GM23338 (cell line): ENCODE data around the gene SLC25A26. TPM values are rescaled to one million over a fixed set of nuclear protein-coding genes. Genes with fewer than 3 reads are reported as not detected.
A peak's percentile ranks its signal among the peaks of the same experiment; 100 is the strongest.

ENCODE experiments used
- ATAC-seq: fragments of 200-7000 bp; cut with Tn5 transposase; 3 replicates; pipeline ENCODE4 v1.9.1; 2020
- DNase-seq: peaks from one replicate; pipeline ENCODE4 v3.0.0-alpha.2; 2015; ENCODE audit warnings: low spot score
- H2AFZ ChIP-seq: fragments of 200-600 bp; sonication (generic); 2 replicates; pipeline ENCODE4 v1.8.0; 2016; ENCODE audit warnings: antibody characterized with exemption, mild to moderate bottlenecking, moderate library complexity
- H3F3A ChIP-seq: fragments of 200-600 bp; sonication (generic); replicated peaks from 2 replicates; pipeline ENCODE4 v1.8.0; 2017; ENCODE audit warnings: antibody characterized with exemption, mixed run types, low read depth
- H3K27ac ChIP-seq: fragments of 200-600 bp; sonication (generic); 2 replicates; pipeline ENCODE4 v1.6.1; 2016; ENCODE audit warnings: low read depth
- H3K27me3 ChIP-seq: fragments of 200-600 bp; sonication (generic); 2 replicates; pipeline ENCODE4 v1.8.0; 2016; ENCODE audit warnings: mild to moderate bottlenecking, mixed run types, moderate library complexity; ENCODE audit not compliant: insufficient read depth
- H3K36me3 ChIP-seq: fragments of 200-600 bp; sonication (generic); 2 replicates; pipeline ENCODE4 v1.8.0; 2016; ENCODE audit warnings: mild to moderate bottlenecking; ENCODE audit not compliant: insufficient read depth
- H3K4me1 ChIP-seq: fragments of 200-600 bp; sonication (generic); 2 replicates; pipeline ENCODE4 v1.8.0; 2016; ENCODE audit warnings: mild to moderate bottlenecking, moderate library complexity; ENCODE audit not compliant: insufficient read depth
- H3K4me2 ChIP-seq: fragments of 200-600 bp; sonication (generic); 2 replicates; pipeline ENCODE4 v1.7.1; 2017; ENCODE audit warnings: mixed run types
- H3K4me3 ChIP-seq: fragments of 200-600 bp; sonication (generic); 2 replicates; pipeline ENCODE4 v1.6.1; 2016; ENCODE audit warnings: mixed run types
- H3K79me2 ChIP-seq: fragments of 200-600 bp; sonication (generic); replicated peaks from 2 replicates; pipeline ENCODE4 v1.8.0; 2017; ENCODE audit warnings: mild to moderate bottlenecking; ENCODE audit not compliant: insufficient read depth
- H3K9me2 ChIP-seq: fragments of 200-600 bp; sonication (generic); 2 replicates; pipeline ENCODE4 v1.8.0; 2017; ENCODE audit not compliant: insufficient read depth
- H4K20me1 ChIP-seq: fragments of 200-600 bp; sonication (generic); replicated peaks from 2 replicates; pipeline ENCODE4 v1.8.0; 2017; ENCODE audit warnings: mild to moderate bottlenecking; ENCODE audit not compliant: insufficient read depth
- H3K27ac Mint-ChIP-seq: 2 replicates; pipeline ENCODE4 v1.8.0; 2020; ENCODE audit warnings: inconsistent platforms, mild to moderate bottlenecking, moderate library complexity, mixed read lengths
- H3K27me3 Mint-ChIP-seq: 3 replicates; pipeline ENCODE4 v1.8.0; 2022; ENCODE audit warnings: low read depth, mild to moderate bottlenecking, moderate library complexity, mixed read lengths, inconsistent platforms; ENCODE audit not compliant: insufficient read depth, poor library complexity
- H3K36me3 Mint-ChIP-seq: 3 replicates; pipeline ENCODE4 v1.8.0; 2021; ENCODE audit warnings: low read depth, mild to moderate bottlenecking, inconsistent platforms, moderate library complexity, mixed read lengths
- H3K4me1 Mint-ChIP-seq: 3 replicates; pipeline ENCODE4 v1.8.0; 2020; ENCODE audit warnings: mild to moderate bottlenecking, inconsistent platforms, mixed read lengths
- H3K4me3 Mint-ChIP-seq: 3 replicates; pipeline ENCODE4 v1.8.0; 2021; ENCODE audit warnings: moderate library complexity, mild to moderate bottlenecking, inconsistent platforms, mixed read lengths
- H3K9me3 Mint-ChIP-seq: 3 replicates; pipeline ENCODE4 v1.8.0; 2020; ENCODE audit warnings: moderate library complexity, mild to moderate bottlenecking, inconsistent platforms, mixed read lengths
- EZH2 ChIP-seq: fragments of 200-600 bp; sonication (generic); IDR thresholded peaks from one replicate; pipeline ENCODE4 v1.8.0; 2017; ENCODE audit warnings: antibody characterized with exemption, mild to moderate bottlenecking, low read depth; ENCODE audit not compliant: unreplicated experiment
- EZH2phosphoT487 ChIP-seq: fragments of 200-600 bp; sonication (generic); IDR thresholded peaks from one replicate; pipeline ENCODE4 v1.8.1; 2018; ENCODE audit warnings: antibody characterized with exemption; ENCODE audit not compliant: unreplicated experiment
- NANOG ChIP-seq: IDR thresholded peaks from 2 replicates; pipeline ENCODE4 v1.6.1; 2016; ENCODE audit warnings: antibody characterized with exemption, borderline replicate concordance
- POLR2AphosphoS5 ChIP-seq: IDR thresholded peaks from 2 replicates; pipeline ENCODE4 v1.6.1; 2016; ENCODE audit warnings: antibody characterized with exemption, low read depth
- STAT1 ChIP-seq: IDR thresholded peaks from one replicate; pipeline ENCODE4 v1.6.1; 2016; ENCODE audit warnings: antibody characterized with exemption; ENCODE audit not compliant: unreplicated experiment
- ZNF114 ChIP-seq: fragments of 250-450 bp; sonication (Bioruptor Pico); IDR thresholded peaks from 2 replicates; pipeline ENCODE4 v1.5.0; 2020; ENCODE audit warnings: mild to moderate bottlenecking, moderate library complexity
- ZNF331 ChIP-seq: fragments of 250-450 bp; sonication (Bioruptor Pico); IDR thresholded peaks from 2 replicates; pipeline ENCODE4 v1.5.0; 2020; ENCODE audit warnings: low read depth, mild to moderate bottlenecking, moderate library complexity
- ZNF462 ChIP-seq: fragments of 250-450 bp; sonication (Bioruptor Pico); IDR thresholded peaks from 2 replicates; pipeline ENCODE4 v1.5.0; 2020; ENCODE audit warnings: mild to moderate bottlenecking, moderate library complexity
- polyA plus RNA-seq: library from polyadenylated mRNA; unstranded; fragments of >200 nt; fragmentation: Nextera tagmentation; extraction: Ambion mirVana; gene quantifications from 2 replicates; pipeline ENCODE4 v1.2.1, GENCODE V29; 2016
- total RNA-seq: library from RNA; depleted of rRNA; stranded (reverse); fragments of >200 nt; shearing (Covaris generic); gene quantifications from 2 replicates; pipeline ENCODE4 v1.2.3, GENCODE V29; 2014
- TF ChIP-seq, protein P1 (sequence below): IDR thresholded peaks from 2 replicates; pipeline ENCODE4 v1.6.1; 2016; ENCODE audit warnings: antibody characterized with exemption
- TF ChIP-seq, protein P2 (sequence below): IDR thresholded peaks from one replicate; pipeline ENCODE4 v1.6.1; 2018; ENCODE audit warnings: antibody characterized with exemption; ENCODE audit not compliant: unreplicated experiment

SLC25A26 gene
- total and polyA plus RNA-seq, 2 experiments from 2014 or later: 24.8 to 40.2 TPM

DNA sequence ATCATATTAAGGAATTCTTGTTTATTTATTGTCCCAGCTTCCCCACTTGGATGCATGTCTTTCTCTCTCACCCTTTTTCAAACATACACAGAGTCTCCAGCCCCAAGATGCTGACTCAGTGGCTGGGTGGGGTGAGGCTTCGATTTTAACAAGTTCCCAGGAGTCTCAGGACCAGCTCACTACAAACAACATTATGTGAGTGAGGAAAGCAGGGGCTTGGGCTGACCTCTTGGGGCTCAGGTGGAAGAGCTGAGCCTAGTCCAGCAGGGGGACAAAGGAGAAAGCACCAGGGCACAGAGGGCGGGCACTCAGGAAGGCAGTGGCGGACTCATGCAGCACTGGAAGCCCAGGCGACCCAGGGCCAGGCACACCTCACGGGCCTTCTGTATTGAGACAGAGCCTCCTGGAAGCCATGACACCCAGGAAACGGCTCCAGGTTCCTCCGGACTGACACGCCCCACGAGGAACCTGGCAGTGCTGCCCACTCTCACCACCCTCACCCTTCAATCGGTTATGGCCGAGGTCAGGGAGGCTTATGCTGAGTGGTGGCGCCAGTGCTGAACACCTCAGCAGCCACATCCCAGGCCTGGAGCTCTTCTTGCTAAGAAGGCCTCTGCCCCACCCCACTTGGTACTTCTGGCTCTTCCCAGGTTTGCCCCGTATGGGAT, 182.7 kb downstream of the SLC25A26 start:
- no peak for ATAC-seq
- Histone ChIP-seq H3K27ac (no peak overlapping the region), H3K27me3 (no peaks in the 10 kb centered on the region), H2AFZ (no peak overlapping the region), H3K4me3 (no peak overlapping the region), H3K4me1 (peaks cover 21% of the 10 kb centered on the region), H3K36me3 (peaks cover 27% of the 10 kb centered on the region), H4K20me1 (peaks cover 29% of the 10 kb centered on the region; the same call in 1 of the 2 replicates), H3K79me2 (peaks cover 44% of the 10 kb centered on the region), H3F3A (0 out of 2 replicates have a peak, but pooled peaks cover 2% of the 10 kb centered on the region), H3K4me2 (no peak overlapping the region), H3K9me2 (no peaks in the 10 kb centered on the region; the same call in 1 of the 2 replicates)
- Mint-ChIP-seq H3K4me3 (no peak overlapping the region; the same call in 2 of the 3 replicates), H3K27ac (peak overlapping the region; percentile 84), H3K4me1 (peaks cover 47% of the 10 kb centered on the region), H3K9me3 (no peaks in the 10 kb centered on the region; the same call in 2 of the 3 replicates), H3K36me3 (peaks cover 97% of the 10 kb centered on the region), H3K27me3 (peaks cover 7% of the 10 kb centered on the region)
- no peak for DNase-seq
- TF ChIP-seq POLR2AphosphoS5 (no peak), EZH2phosphoT487 (no peak), STAT1 (no peak), ZNF331 (CRISPR knock-in tag) (no peak), EZH2 (no peak), NANOG (no peak)
- TF ChIP-seq, protein P1, sequence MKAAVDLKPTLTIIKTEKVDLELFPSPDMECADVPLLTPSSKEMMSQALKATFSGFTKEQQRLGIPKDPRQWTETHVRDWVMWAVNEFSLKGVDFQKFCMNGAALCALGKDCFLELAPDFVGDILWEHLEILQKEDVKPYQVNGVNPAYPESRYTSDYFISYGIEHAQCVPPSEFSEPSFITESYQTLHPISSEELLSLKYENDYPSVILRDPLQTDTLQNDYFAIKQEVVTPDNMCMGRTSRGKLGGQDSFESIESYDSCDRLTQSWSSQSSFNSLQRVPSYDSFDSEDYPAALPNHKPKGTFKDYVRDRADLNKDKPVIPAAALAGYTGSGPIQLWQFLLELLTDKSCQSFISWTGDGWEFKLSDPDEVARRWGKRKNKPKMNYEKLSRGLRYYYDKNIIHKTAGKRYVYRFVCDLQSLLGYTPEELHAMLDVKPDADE: no peak

DNA sequence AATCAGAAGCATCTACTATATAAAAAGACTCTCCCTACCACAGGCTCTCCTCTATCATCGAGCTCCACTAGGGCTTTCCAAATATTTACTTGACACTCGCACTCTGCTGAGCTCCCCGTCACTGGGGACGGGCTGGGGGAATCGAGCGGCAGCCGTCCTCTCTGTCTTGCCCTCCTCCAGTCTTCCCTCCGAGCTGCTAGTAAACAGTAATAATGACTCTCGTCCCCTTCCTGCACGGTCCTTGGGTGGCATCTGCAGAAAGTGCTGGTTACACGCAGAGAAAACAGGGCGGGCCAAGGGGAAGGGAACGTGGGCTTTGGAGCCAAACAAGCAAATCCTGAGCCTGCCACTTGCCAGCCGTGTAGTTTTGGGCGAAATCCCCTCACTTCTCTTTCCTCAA, 183.4 kb downstream of the SLC25A26 start:
- Histone ChIP-seq H3K9me2 (no peaks in the 10 kb centered on the region; the same call in 1 of the 2 replicates), H3K36me3 (peaks cover 28% of the 10 kb centered on the region), H3K27ac (no peak overlapping the region), H3F3A (0 out of 2 replicates have a peak, but pooled peaks cover 4% of the 10 kb centered on the region), H3K4me3 (no peak overlapping the region), H3K4me2 (no peak overlapping the region), H3K79me2 (peaks cover 44% of the 10 kb centered on the region), H4K20me1 (peaks cover 28% of the 10 kb centered on the region; the same call in 1 of the 2 replicates), H3K4me1 (peaks cover 23% of the 10 kb centered on the region), H3K27me3 (no peaks in the 10 kb centered on the region), H2AFZ (no peak overlapping the region)
- H3K27ac Mint-ChIP-seq: peak overlapping the region; percentile 77; the same call in 1 of the 2 replicates
- H3K4me3 Mint-ChIP-seq: no peak overlapping the region
- DNase-seq: no peak
- H3K27me3 Mint-ChIP-seq: peaks cover 7% of the 10 kb centered on the region
- ATAC-seq: no peak
- H3K4me1 Mint-ChIP-seq: peaks cover 54% of the 10 kb centered on the region
- no peaks in the 10 kb centered on the region; the same call in 2 of the 3 replicates for H3K9me3 Mint-ChIP-seq
- no peak for TF ChIP-seq ZNF114 (CRISPR knock-in tag)
- TF ChIP-seq, protein P2, sequence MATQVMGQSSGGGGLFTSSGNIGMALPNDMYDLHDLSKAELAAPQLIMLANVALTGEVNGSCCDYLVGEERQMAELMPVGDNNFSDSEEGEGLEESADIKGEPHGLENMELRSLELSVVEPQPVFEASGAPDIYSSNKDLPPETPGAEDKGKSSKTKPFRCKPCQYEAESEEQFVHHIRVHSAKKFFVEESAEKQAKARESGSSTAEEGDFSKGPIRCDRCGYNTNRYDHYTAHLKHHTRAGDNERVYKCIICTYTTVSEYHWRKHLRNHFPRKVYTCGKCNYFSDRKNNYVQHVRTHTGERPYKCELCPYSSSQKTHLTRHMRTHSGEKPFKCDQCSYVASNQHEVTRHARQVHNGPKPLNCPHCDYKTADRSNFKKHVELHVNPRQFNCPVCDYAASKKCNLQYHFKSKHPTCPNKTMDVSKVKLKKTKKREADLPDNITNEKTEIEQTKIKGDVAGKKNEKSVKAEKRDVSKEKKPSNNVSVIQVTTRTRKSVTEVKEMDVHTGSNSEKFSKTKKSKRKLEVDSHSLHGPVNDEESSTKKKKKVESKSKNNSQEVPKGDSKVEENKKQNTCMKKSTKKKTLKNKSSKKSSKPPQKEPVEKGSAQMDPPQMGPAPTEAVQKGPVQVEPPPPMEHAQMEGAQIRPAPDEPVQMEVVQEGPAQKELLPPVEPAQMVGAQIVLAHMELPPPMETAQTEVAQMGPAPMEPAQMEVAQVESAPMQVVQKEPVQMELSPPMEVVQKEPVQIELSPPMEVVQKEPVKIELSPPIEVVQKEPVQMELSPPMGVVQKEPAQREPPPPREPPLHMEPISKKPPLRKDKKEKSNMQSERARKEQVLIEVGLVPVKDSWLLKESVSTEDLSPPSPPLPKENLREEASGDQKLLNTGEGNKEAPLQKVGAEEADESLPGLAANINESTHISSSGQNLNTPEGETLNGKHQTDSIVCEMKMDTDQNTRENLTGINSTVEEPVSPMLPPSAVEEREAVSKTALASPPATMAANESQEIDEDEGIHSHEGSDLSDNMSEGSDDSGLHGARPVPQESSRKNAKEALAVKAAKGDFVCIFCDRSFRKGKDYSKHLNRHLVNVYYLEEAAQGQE: no peak
- no peak for TF ChIP-seq STAT1
- no peak for TF ChIP-seq ZNF462 (CRISPR knock-in tag)
- TF ChIP-seq NANOG: no peak
- peaks cover 97% of the 10 kb centered on the region for H3K36me3 Mint-ChIP-seq
